ENCODE results near the gene MARF1. TPM values are rescaled to one million over a fixed set of nuclear protein-coding genes. Genes with fewer than 3 reads are reported as not detected.
A peak's percentile ranks its signal among the peaks of the same experiment; 100 is the strongest.

MARF1 gene
- total and polyA plus RNA-seq, 11 donors: 11.4 to 61.3 (median 42.0) TPM

- no peaks in the 10 kb centered on the region for H3K9me3 ChIP-seq
- ATAC-seq: no peak
- intact Hi-C loops (cut with DNase I): loop anchor here in 1 of 10 donors (2.0 kb wide), 1 partner anchor 22 kb away; the partner anchor contains the start of gene MARF1
- no peak for DNase-seq
- H3K27ac ChIP-seq: peak overlapping the region in 11 of 12 donors; percentile 2 to 80 (median 58)
- H3K4me3 ChIP-seq: no peak overlapping the region
- 71 to 81% (median 74%) methylated on average over 6 of the region's 6 CpGs for WGBS, 4 donors
- peaks cover 0 to 21% (median 13%) of the 10 kb centered on the region in 12 donors for H3K4me1 ChIP-seq
- H3K27me3 ChIP-seq: no peaks in the 10 kb centered on the region
- peaks cover 0 to 100% (median 88%) of the 10 kb centered on the region in 9 donors for H3K36me3 ChIP-seq
- no peak for TF ChIP-seq POLR2A (IDR thresholded peaks at IDR 0.05)
- TF ChIP-seq, protein P1, sequence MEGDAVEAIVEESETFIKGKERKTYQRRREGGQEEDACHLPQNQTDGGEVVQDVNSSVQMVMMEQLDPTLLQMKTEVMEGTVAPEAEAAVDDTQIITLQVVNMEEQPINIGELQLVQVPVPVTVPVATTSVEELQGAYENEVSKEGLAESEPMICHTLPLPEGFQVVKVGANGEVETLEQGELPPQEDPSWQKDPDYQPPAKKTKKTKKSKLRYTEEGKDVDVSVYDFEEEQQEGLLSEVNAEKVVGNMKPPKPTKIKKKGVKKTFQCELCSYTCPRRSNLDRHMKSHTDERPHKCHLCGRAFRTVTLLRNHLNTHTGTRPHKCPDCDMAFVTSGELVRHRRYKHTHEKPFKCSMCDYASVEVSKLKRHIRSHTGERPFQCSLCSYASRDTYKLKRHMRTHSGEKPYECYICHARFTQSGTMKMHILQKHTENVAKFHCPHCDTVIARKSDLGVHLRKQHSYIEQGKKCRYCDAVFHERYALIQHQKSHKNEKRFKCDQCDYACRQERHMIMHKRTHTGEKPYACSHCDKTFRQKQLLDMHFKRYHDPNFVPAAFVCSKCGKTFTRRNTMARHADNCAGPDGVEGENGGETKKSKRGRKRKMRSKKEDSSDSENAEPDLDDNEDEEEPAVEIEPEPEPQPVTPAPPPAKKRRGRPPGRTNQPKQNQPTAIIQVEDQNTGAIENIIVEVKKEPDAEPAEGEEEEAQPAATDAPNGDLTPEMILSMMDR (IDR thresholded peaks at IDR 0.05): no peak
These were observed 22.3 kb downstream of the MARF1 start for GRCh38 chr16:15620611-15621195.

- peak overlapping the region in 2 of 12 donors; percentile 10 to 12 for H3K27ac ChIP-seq
- no peak overlapping the region for H3K4me3 ChIP-seq
- ATAC-seq: peak in 2 of 4 donors; percentile 18 to 28
- 62 to 75% (median 68%) methylated on average over 4 of the region's 4 CpGs for WGBS, 4 donors
- DNase-seq: no peak
- peaks cover 0 to 21% (median 13%) of the 10 kb centered on the region in 12 donors for H3K4me1 ChIP-seq
- H3K36me3 ChIP-seq: peaks cover 0 to 100% (median 88%) of the 10 kb centered on the region in 9 donors
- H3K9me3 ChIP-seq: no peaks in the 10 kb centered on the region
- TF ChIP-seq POLR2A (IDR thresholded peaks at IDR 0.05): no peak
- TF ChIP-seq, protein P1 (IDR thresholded peaks at IDR 0.05): no peak
- no peaks in the 10 kb centered on the region for H3K27me3 ChIP-seq
- intact Hi-C loops (cut with DNase I): no loop called here
These were observed 24.6 kb downstream of the MARF1 start for GRCh38 chr16:15618392-15618791.

GRCh38 chr16:15617901-15618300, 25.1 kb downstream of the MARF1 start:
- peaks cover 0 to 100% (median 88%) of the 10 kb centered on the region in 9 donors for H3K36me3 ChIP-seq

GRCh38 chr16:15616475-15617165, 26.3 kb downstream of the MARF1 start:
- ATAC-seq: no peak
- H3K4me3 ChIP-seq: no peak overlapping the region
- no peak overlapping the region for H3K27ac ChIP-seq
- WGBS, 4 donors: 91 to 94% (median 93%) methylated on average over 11 of the region's 11 CpGs
- no peak for DNase-seq
- H3K4me1 ChIP-seq: peaks cover 0 to 12% (median 6%) of the 10 kb centered on the region in 12 donors
- H3K27me3 ChIP-seq: no peaks in the 10 kb centered on the region
- intact Hi-C loops (cut with DNase I): no loop called here
- H3K36me3 ChIP-seq: peaks cover 0 to 100% (median 92%) of the 10 kb centered on the region in 9 donors
- H3K9me3 ChIP-seq: no peaks in the 10 kb centered on the region
- TF ChIP-seq POLR2A (IDR thresholded peaks at IDR 0.05): no peak
- TF ChIP-seq, protein P1 (IDR thresholded peaks at IDR 0.05): no peak

More at GRCh38 chr16:15617901-15618300, 25.1 kb downstream of the MARF1 start:
- peaks cover 0 to 21% (median 13%) of the 10 kb centered on the region in 12 donors for H3K4me1 ChIP-seq
- peak overlapping the region in 2 of 12 donors; percentile 10 to 12 for H3K27ac ChIP-seq
- intact Hi-C loops (cut with DNase I): no loop called here
- TF ChIP-seq POLR2A (IDR thresholded peaks at IDR 0.05): no peak
- TF ChIP-seq, protein P1 (IDR thresholded peaks at IDR 0.05): no peak
- DNase-seq (no peak), ATAC-seq (no peak)
- no peaks in the 10 kb centered on the region for H3K27me3 ChIP-seq
- H3K4me3 ChIP-seq: no peak overlapping the region
- 94 to 97% (median 95%) methylated on average over 4 of the region's 4 CpGs for WGBS, 4 donors
- H3K9me3 ChIP-seq: no peaks in the 10 kb centered on the region
